Calu3 (cell line): ENCODE measurements around the gene ZAR1. TPM values are rescaled to one million over a fixed set of nuclear protein-coding genes. Genes with fewer than 3 reads are reported as not detected.

Experiments used
- BruUV-seq: library from RNA; stranded (reverse); fragments of 400-500 nt; replicated peaks from 2 replicates; lab custom pipeline; 2021; lab: Mats Ljungman, UMichigan
- CTCF ChIA-PET: fragments of 300-600 bp; sonication (Branson Sonifier 250); formaldehyde crosslinking; loops from one replicate; lab custom pipeline; 2022; ENCODE audit warnings: antibody characterized with exemption; lab: Charles Lee
- DNase-seq: peaks from one replicate; pipeline ENCODE4 v3.0.0; 2022
- H3K27ac Mint-ChIP-seq: one replicate; pipeline ENCODE4 v1.8.0; 2022; ENCODE audit warnings: mixed read lengths; ENCODE audit not compliant: unreplicated experiment
- H3K27me3 Mint-ChIP-seq: one replicate; pipeline ENCODE4 v1.8.0; 2022; ENCODE audit warnings: mixed read lengths; ENCODE audit not compliant: unreplicated experiment
- H3K36me3 Mint-ChIP-seq: one replicate; pipeline ENCODE4 v1.8.0; 2022; ENCODE audit warnings: mild to moderate bottlenecking, moderate library complexity, mixed read lengths; ENCODE audit not compliant: insufficient read depth, unreplicated experiment
- H3K4me1 Mint-ChIP-seq: one replicate; pipeline ENCODE4 v1.8.0; 2022; ENCODE audit warnings: mild to moderate bottlenecking, low read depth, mixed read lengths; ENCODE audit not compliant: unreplicated experiment
- H3K4me3 Mint-ChIP-seq: one replicate; pipeline ENCODE4 v1.8.0; 2022; ENCODE audit warnings: mild to moderate bottlenecking, low read depth, moderate library complexity, mixed read lengths; ENCODE audit not compliant: unreplicated experiment
- H3K9me3 Mint-ChIP-seq: one replicate; pipeline ENCODE4 v1.8.0; 2022; ENCODE audit warnings: low read depth, mixed read lengths; ENCODE audit not compliant: unreplicated experiment
- intact Hi-C: fragments of 100-400 bp; cut with micrococcal nuclease; formaldehyde crosslinking; loops from one replicate; pipeline ENCODE4 v1.10.0; 2022; ENCODE audit not compliant: unreplicated experiment
- total RNA-seq: library from RNA; stranded (reverse); gene quantifications from 2 replicates; pipeline ENCODE4 v1.2.3, GENCODE V29; 2022
- TF ChIP-seq, protein P1 (sequence below): fragments of 200-600 bp; IDR thresholded peaks from one replicate; pipeline ENCODE4 v1.8.0; 2022; ENCODE audit warnings: antibody characterized with exemption; ENCODE audit not compliant: unreplicated experiment

The ZAR1 gene
- total RNA-seq, 1 experiment from 2014 or later = not detected

DNA sequence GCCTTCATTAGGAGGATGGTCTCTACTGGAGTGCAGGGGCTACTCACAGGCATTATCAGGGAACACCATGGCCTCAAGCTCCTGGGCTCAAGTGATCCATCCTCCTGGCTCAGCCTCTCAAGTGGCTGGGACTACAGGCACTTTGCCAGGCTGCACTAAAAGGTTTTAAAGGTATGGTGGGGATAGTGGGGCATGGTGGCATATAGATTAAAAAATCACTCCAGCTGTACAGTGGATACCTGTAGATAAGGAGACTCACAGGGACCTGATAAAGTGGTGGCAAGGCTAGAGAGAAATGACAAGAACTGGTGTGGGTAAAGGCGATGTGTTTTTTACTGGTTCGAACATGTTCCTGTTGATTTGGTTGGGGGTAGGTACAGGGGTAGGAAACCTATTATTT is 5.9 kb downstream of the ZAR1 start:
- BruUV-seq = no TSS peak
- no peaks in the 10 kb centered on the region for H3K27me3 Mint-ChIP-seq
- CTCF ChIA-PET = no interaction called here

DNA sequence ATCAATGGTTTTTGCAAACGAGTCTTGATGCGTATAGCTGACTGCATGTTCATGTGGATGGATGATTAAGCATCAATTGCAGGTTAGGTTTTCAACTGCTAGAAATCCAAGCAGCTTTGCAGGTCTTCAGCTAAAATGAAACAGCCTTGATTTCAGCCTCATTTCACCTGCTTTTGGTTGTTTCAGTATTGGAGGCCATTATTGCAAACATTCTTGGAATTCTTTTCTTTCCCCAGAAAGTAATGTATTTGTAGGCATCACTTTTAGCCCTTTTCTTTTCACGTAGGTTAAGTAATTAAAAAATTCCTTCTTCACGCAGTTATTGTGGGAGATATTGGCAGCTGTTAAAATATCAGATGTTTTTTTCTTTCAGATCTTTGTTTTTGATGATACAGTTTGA is 8.8 kb downstream of the ZAR1 start:
- no peaks in the 10 kb centered on the region for H3K36me3 Mint-ChIP-seq
- TF ChIP-seq, protein P1, sequence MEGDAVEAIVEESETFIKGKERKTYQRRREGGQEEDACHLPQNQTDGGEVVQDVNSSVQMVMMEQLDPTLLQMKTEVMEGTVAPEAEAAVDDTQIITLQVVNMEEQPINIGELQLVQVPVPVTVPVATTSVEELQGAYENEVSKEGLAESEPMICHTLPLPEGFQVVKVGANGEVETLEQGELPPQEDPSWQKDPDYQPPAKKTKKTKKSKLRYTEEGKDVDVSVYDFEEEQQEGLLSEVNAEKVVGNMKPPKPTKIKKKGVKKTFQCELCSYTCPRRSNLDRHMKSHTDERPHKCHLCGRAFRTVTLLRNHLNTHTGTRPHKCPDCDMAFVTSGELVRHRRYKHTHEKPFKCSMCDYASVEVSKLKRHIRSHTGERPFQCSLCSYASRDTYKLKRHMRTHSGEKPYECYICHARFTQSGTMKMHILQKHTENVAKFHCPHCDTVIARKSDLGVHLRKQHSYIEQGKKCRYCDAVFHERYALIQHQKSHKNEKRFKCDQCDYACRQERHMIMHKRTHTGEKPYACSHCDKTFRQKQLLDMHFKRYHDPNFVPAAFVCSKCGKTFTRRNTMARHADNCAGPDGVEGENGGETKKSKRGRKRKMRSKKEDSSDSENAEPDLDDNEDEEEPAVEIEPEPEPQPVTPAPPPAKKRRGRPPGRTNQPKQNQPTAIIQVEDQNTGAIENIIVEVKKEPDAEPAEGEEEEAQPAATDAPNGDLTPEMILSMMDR = no peak
- intact Hi-C loops = no loop called here
- no peaks in the 10 kb centered on the region for H3K27me3 Mint-ChIP-seq
- no peak overlapping the region for H3K27ac Mint-ChIP-seq
- no TSS peak for BruUV-seq
- H3K9me3 Mint-ChIP-seq = no peaks in the 10 kb centered on the region
- no peak for DNase-seq
- H3K4me1 Mint-ChIP-seq = no peaks in the 10 kb centered on the region
- CTCF ChIA-PET = no interaction called here
- H3K4me3 Mint-ChIP-seq = no peak overlapping the region

More for the DNA sequence above, 5.9 kb downstream of the ZAR1 start:
- H3K36me3 Mint-ChIP-seq = no peaks in the 10 kb centered on the region
- TF ChIP-seq, protein P1 = no peak
- no peak overlapping the region for H3K4me3 Mint-ChIP-seq
- no peak overlapping the region for H3K27ac Mint-ChIP-seq
- H3K4me1 Mint-ChIP-seq = no peaks in the 10 kb centered on the region
- intact Hi-C loops = no loop called here
- DNase-seq = no peak
- H3K9me3 Mint-ChIP-seq = no peaks in the 10 kb centered on the region

DNA sequence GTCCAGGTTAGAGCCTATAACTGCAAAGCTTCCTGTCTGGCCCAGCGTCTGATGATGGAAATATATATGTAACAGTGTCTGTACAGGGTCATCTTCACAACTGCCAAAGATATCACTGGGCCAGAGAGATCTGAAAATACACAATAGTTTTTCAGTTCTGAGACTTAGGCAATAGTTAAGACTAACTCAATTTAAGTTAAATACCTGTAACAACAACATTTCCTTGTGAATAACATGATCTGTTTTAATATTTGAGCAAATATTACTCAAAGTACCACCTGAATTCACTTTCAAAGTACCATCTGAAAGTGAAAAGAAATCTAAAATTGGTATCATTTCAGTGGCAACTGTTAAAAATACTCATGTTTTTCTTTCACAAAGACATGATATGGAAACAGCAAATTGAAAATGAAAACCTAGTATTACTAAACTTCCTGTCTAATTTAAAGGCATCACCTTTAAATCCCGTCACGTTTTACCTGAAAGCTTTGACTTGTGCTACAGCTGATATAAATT is 9.6 kb downstream of the ZAR1 start:
- no peak for DNase-seq
- intact Hi-C loops = no loop called here
- H3K4me1 Mint-ChIP-seq = no peaks in the 10 kb centered on the region
- CTCF ChIA-PET = no interaction called here
- TF ChIP-seq, protein P1 = no peak
- no peaks in the 10 kb centered on the region for H3K27me3 Mint-ChIP-seq
- no TSS peak for BruUV-seq
- H3K36me3 Mint-ChIP-seq = no peaks in the 10 kb centered on the region
- H3K27ac Mint-ChIP-seq = no peak overlapping the region
- no peaks in the 10 kb centered on the region for H3K9me3 Mint-ChIP-seq
- H3K4me3 Mint-ChIP-seq = no peak overlapping the region

DNA sequence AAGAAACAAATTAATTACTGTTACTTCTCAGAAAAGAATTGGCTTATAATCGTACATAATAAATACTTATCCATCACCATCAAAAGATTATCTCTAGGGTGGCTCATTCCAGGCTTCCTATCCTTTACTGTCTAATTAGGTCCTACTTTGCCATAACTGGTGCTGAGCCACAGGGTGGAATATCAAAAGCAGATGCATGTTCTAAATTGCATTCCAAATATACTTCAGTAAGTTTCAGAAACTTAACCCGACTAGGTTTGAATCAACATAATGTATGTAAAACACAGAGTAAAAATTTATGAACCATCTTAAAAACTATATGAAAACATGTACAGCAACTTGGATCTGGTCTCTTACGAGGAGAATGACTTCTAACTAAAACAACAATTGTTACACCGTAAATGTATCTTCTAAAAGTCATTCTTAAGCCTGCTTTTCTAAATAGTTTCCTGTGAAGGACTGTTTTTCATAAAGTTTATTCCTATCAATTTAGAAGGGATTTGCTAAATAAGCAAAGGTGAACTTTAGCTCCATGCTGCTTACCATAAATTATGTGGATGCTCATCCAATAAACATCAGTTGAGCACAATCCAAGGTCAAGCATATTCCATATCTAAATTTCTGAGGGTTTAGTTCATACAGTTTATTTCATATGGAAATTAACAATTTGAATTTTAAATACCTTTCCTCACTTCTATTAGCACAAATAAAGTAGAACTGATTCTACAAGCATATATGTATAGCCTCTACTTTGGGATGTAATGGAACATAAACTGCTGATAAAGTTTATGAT is 13.4 kb downstream of the ZAR1 start:
- no peaks in the 10 kb centered on the region for H3K27me3 Mint-ChIP-seq
- no peak overlapping the region for H3K4me3 Mint-ChIP-seq
- no peaks in the 10 kb centered on the region for H3K36me3 Mint-ChIP-seq
- CTCF ChIA-PET = no interaction called here
- no peaks in the 10 kb centered on the region for H3K9me3 Mint-ChIP-seq
- no peak for DNase-seq
- no peak overlapping the region for H3K27ac Mint-ChIP-seq
- no peaks in the 10 kb centered on the region for H3K4me1 Mint-ChIP-seq
- intact Hi-C loops = loop anchor here (2.0 kb wide), 1 partner anchor 41 kb away; no protein-coding TSS in a partner anchor
- no TSS peak for BruUV-seq
- TF ChIP-seq, protein P1 = no peak
